ENCODE measurements around the gene PGK2.
"Not testable (repeated sequence)": the region's sequence is repeated elsewhere in the genome, so short reads cannot be mapped to it uniquely, and the experiment has no call there.

PGK2 gene

GRCh38 chr6:49796842-49797455 is 9.9 kb upstream of the PGK2 start:
- not testable (repeated sequence) for H3K4me1 ChIP-seq (ENCODE audit: control insufficient read depth, insufficient read depth, low read length)
- 38 to 40% methylated on average over 20 of the region's 21 CpGs for WGBS, 2 experiments

DNA sequence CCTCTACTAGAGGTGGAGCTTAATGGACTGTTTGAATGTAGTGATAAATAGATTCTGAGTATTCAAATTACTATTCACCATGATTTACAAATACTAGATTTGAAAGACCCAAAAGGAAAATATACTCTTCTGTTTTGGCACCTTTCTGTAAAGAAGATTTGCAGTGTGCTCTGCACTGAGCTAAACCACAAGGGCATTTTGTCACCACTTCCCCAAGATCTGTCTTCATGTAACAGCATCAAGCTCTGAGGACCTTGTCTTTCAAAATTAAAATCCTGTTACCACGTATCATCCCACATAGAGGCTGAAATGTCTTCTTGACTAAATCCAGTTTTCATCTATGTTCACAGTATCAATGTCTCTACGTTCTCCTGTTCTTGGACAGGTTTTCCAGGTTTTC is 3.3 kb upstream of the PGK2 start:
- WGBS, 2 experiments: 87 to 90% methylated on average over 2 of the region's 2 CpGs
- H3K4me3 ChIP-seq (ENCODE audit: insufficient read depth, low read depth, low read length): no peak overlapping the region
- H3K9me3 ChIP-seq (ENCODE audit: control insufficient read depth, low read length): no peaks in the 10 kb centered on the region
- no peaks in the 10 kb centered on the region for H3K36me3 ChIP-seq (ENCODE audit: control insufficient read depth, insufficient read depth, low read length)
- no peaks in the 10 kb centered on the region for H3K27me3 ChIP-seq (ENCODE audit: control insufficient read depth, insufficient read depth, low read length, poor library complexity, severe bottlenecking)
- no peak overlapping the region for H3K27ac ChIP-seq (ENCODE audit: insufficient read depth, low read depth, low read length, poor library complexity, severe bottlenecking)
- H3K4me1 ChIP-seq (ENCODE audit: control insufficient read depth, insufficient read depth, low read length): no peaks in the 10 kb centered on the region

More at GRCh38 chr6:49796842-49797455, 9.9 kb upstream of the PGK2 start:
- not testable (repeated sequence) for H3K36me3 ChIP-seq (ENCODE audit: control insufficient read depth, insufficient read depth, low read length); H3K9me3 ChIP-seq (ENCODE audit: control insufficient read depth, low read length); H3K27me3 ChIP-seq (ENCODE audit: control insufficient read depth, insufficient read depth, low read length, poor library complexity, severe bottlenecking); H3K4me3 ChIP-seq (ENCODE audit: insufficient read depth, low read depth, low read length); H3K27ac ChIP-seq (ENCODE audit: insufficient read depth, low read depth, low read length, poor library complexity, severe bottlenecking)

DNA sequence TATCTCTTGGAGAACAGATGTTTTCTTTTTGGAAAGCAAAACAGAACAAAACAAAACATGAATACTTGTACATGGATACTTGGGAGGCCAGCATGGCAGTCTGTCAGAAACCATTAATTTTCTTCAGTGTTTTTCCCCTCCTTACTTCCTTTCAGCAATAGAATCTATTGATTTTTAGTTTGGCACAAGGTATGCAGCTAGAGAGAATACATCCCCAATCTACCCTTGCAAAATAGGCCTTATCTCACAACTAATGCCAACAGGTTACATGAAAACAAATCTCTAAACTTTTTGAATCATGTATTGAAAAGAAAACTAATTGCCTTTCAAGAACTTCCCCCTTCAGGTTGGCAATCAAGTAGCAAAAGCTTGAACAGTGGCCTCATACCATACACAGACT is 2.8 kb downstream of the PGK2 start:
- no peak overlapping the region for H3K27ac ChIP-seq (ENCODE audit: insufficient read depth, low read depth, low read length, poor library complexity, severe bottlenecking)
- H3K27me3 ChIP-seq (ENCODE audit: control insufficient read depth, insufficient read depth, low read length, poor library complexity, severe bottlenecking): no peaks in the 10 kb centered on the region
- H3K4me3 ChIP-seq (ENCODE audit: insufficient read depth, low read depth, low read length): no peak overlapping the region
- no peaks in the 10 kb centered on the region for H3K36me3 ChIP-seq (ENCODE audit: control insufficient read depth, insufficient read depth, low read length)
- no peaks in the 10 kb centered on the region for H3K4me1 ChIP-seq (ENCODE audit: control insufficient read depth, insufficient read depth, low read length)
- H3K9me3 ChIP-seq (ENCODE audit: control insufficient read depth, low read length): no peaks in the 10 kb centered on the region

- Histone ChIP-seq H3K9me3 (ENCODE audit: control insufficient read depth, low read length) (no peaks in the 10 kb centered on the region), H3K4me3 (ENCODE audit: insufficient read depth, low read depth, low read length) (no peak overlapping the region), H3K27ac (ENCODE audit: insufficient read depth, low read depth, low read length, poor library complexity, severe bottlenecking) (no peak overlapping the region), H3K36me3 (ENCODE audit: control insufficient read depth, insufficient read depth, low read length) (no peaks in the 10 kb centered on the region), H3K4me1 (ENCODE audit: control insufficient read depth, insufficient read depth, low read length) (no peaks in the 10 kb centered on the region), H3K27me3 (ENCODE audit: control insufficient read depth, insufficient read depth, low read length, poor library complexity, severe bottlenecking) (no peaks in the 10 kb centered on the region)
- WGBS, 2 experiments: 93 to 96% methylated on average over 7 of the region's 7 CpGs
Observed at GRCh38 chr6:49782725-49783124, 4.4 kb downstream of the PGK2 start.

GRCh38 chr6:49782293-49782692 is 4.8 kb downstream of the PGK2 start:
- Histone ChIP-seq H3K27ac (ENCODE audit: insufficient read depth, low read depth, low read length, poor library complexity, severe bottlenecking) (no peak overlapping the region), H3K4me1 (ENCODE audit: control insufficient read depth, insufficient read depth, low read length) (no peaks in the 10 kb centered on the region), H3K27me3 (ENCODE audit: control insufficient read depth, insufficient read depth, low read length, poor library complexity, severe bottlenecking) (no peaks in the 10 kb centered on the region), H3K4me3 (ENCODE audit: insufficient read depth, low read depth, low read length) (no peak overlapping the region), H3K9me3 (ENCODE audit: control insufficient read depth, low read length) (no peaks in the 10 kb centered on the region), H3K36me3 (ENCODE audit: control insufficient read depth, insufficient read depth, low read length) (no peaks in the 10 kb centered on the region)
- WGBS, 2 experiments: 100% methylated on average over 1 of the region's 1 CpG; no CpG with 5 or more reads in 1 of the 2 experiments

DNA sequence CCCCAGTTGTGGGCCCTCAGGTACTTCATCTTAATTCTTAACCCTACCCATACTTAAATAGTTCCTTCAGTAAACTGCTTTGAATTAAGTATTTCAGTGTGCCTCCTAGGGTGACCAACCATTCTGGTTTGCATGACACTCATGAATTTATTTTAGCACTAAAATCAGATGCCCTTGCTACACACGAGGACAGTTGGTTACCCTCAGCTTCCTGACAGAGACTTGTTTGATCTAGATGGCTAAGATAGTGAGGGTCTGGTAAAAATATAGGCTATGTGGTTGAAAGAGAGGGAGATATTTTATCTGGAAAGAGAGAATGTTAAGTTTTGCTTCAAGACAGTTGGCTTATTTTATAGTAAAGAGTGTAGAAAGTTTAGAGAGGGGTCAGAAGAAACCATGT is 10.6 kb downstream of the PGK2 start:
- Histone ChIP-seq H3K9me3 (ENCODE audit: control insufficient read depth, low read length) (no peaks in the 10 kb centered on the region), H3K27ac (ENCODE audit: insufficient read depth, low read depth, low read length, poor library complexity, severe bottlenecking) (no peak overlapping the region), H3K36me3 (ENCODE audit: control insufficient read depth, insufficient read depth, low read length) (no peaks in the 10 kb centered on the region), H3K4me3 (ENCODE audit: insufficient read depth, low read depth, low read length) (no peak overlapping the region), H3K27me3 (ENCODE audit: control insufficient read depth, insufficient read depth, low read length, poor library complexity, severe bottlenecking) (no peaks in the 10 kb centered on the region), H3K4me1 (ENCODE audit: control insufficient read depth, insufficient read depth, low read length) (no peaks in the 10 kb centered on the region)
- 81 to 94% methylated on average over 1 of the region's 1 CpG for WGBS, 2 experiments

- Histone ChIP-seq H3K9me3 (ENCODE audit: control insufficient read depth, low read length) (no peaks in the 10 kb centered on the region), H3K36me3 (ENCODE audit: control insufficient read depth, insufficient read depth, low read length) (no peaks in the 10 kb centered on the region), H3K4me3 (ENCODE audit: insufficient read depth, low read depth, low read length) (no peak overlapping the region)
Observed at GRCh38 chr6:49775043-49775442, 12.0 kb downstream of the PGK2 start.

GRCh38 chr6:49772285-49772684 is 14.8 kb downstream of the PGK2 start:
- H3K27me3 ChIP-seq (ENCODE audit: control insufficient read depth, insufficient read depth, low read length, poor library complexity, severe bottlenecking): no peaks in the 10 kb centered on the region
- no peaks in the 10 kb centered on the region for H3K36me3 ChIP-seq (ENCODE audit: control insufficient read depth, insufficient read depth, low read length)
- H3K9me3 ChIP-seq (ENCODE audit: control insufficient read depth, low read length): no peaks in the 10 kb centered on the region
- WGBS, 2 experiments: 83% methylated on average over 4 to 5 of the region's 5 CpGs
- no peak overlapping the region for H3K27ac ChIP-seq (ENCODE audit: insufficient read depth, low read depth, low read length, poor library complexity, severe bottlenecking)
- H3K4me3 ChIP-seq (ENCODE audit: insufficient read depth, low read depth, low read length): no peak overlapping the region
- no peaks in the 10 kb centered on the region for H3K4me1 ChIP-seq (ENCODE audit: control insufficient read depth, insufficient read depth, low read length)

More at GRCh38 chr6:49775043-49775442, 12.0 kb downstream of the PGK2 start:
- H3K27me3 ChIP-seq (ENCODE audit: control insufficient read depth, insufficient read depth, low read length, poor library complexity, severe bottlenecking): no peaks in the 10 kb centered on the region
- H3K27ac ChIP-seq (ENCODE audit: insufficient read depth, low read depth, low read length, poor library complexity, severe bottlenecking): no peak overlapping the region
- H3K4me1 ChIP-seq (ENCODE audit: control insufficient read depth, insufficient read depth, low read length): no peaks in the 10 kb centered on the region

- Histone ChIP-seq H3K27me3 (ENCODE audit: control insufficient read depth, insufficient read depth, low read length, poor library complexity, severe bottlenecking) (no peaks in the 10 kb centered on the region), H3K36me3 (ENCODE audit: control insufficient read depth, insufficient read depth, low read length) (no peaks in the 10 kb centered on the region), H3K27ac (ENCODE audit: insufficient read depth, low read depth, low read length, poor library complexity, severe bottlenecking) (no peak overlapping the region), H3K4me1 (ENCODE audit: control insufficient read depth, insufficient read depth, low read length) (no peaks in the 10 kb centered on the region), H3K9me3 (ENCODE audit: control insufficient read depth, low read length) (no peaks in the 10 kb centered on the region), H3K4me3 (ENCODE audit: insufficient read depth, low read depth, low read length) (no peak overlapping the region)
- WGBS, 2 experiments: 91 to 94% methylated on average over 2 of the region's 2 CpGs
Observed at GRCh38 chr6:49766762-49767161, 20.3 kb downstream of the PGK2 start.

DNA sequence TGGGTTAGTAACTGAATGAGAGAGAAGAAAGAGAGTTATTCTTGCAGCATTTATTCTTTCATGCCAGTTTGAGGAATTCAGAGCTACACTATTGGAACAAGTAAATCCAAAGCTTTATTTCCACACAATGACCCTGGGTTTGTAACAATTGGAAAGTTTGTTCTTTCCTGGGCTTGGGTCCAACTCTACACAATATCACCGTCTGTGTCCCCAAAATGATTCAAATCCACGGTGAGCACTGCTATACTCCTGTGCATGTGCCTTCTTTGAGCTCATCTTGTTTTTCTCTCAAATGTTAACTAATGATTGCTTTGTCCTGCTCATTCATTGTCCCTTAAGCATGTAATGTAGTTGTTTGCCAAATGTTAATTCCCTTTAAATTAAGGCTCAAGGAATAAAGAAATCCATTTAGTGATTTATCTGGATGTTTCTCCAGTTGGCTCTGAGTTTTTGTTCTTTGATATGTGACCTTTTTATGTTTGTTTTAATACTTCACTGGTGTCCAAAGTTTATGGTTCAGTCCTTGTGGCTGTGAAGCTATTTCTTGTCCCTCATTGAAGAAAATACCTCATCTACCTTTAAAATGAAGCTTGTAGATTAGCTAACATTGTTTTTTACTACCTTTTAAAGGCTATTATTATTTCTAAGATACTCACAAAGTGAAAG is 22.4 kb downstream of the PGK2 start:
- no peak overlapping the region for H3K4me3 ChIP-seq (ENCODE audit: insufficient read depth, low read depth, low read length)
- no peaks in the 10 kb centered on the region for H3K9me3 ChIP-seq (ENCODE audit: control insufficient read depth, low read length)
- no peaks in the 10 kb centered on the region for H3K36me3 ChIP-seq (ENCODE audit: control insufficient read depth, insufficient read depth, low read length)
- 83 to 89% methylated on average over 2 of the region's 2 CpGs for WGBS, 2 experiments
- no peaks in the 10 kb centered on the region for H3K4me1 ChIP-seq (ENCODE audit: control insufficient read depth, insufficient read depth, low read length)
- no peak overlapping the region for H3K27ac ChIP-seq (ENCODE audit: insufficient read depth, low read depth, low read length, poor library complexity, severe bottlenecking)
- H3K27me3 ChIP-seq (ENCODE audit: control insufficient read depth, insufficient read depth, low read length, poor library complexity, severe bottlenecking): no peaks in the 10 kb centered on the region

Data from ectodermal cell (in vitro differentiated cells).